Nephron (organoid): ENCODE results near the gene SPATA19.
A peak's percentile ranks its signal among the peaks of the same experiment; 100 is the strongest.

ENCODE experiments used
- H3K27ac Mint-ChIP-seq, 3 experiments: 2 replicates each; pipeline ENCODE4 v1.8.0; 2020; ENCODE audit warnings: mixed read lengths in 3 of 3, mild to moderate bottlenecking in 2 of 3, moderate library complexity in 1 of 3
- H3K27me3 Mint-ChIP-seq: 2 replicates; pipeline ENCODE4 v1.8.0; 2021; ENCODE audit warnings: low read depth, mild to moderate bottlenecking, moderate library complexity, mixed read lengths
- H3K36me3 Mint-ChIP-seq: 2 replicates; pipeline ENCODE4 v1.8.0; 2020; ENCODE audit warnings: low read depth, mixed read lengths
- H3K4me1 Mint-ChIP-seq: 2 replicates; pipeline ENCODE4 v1.8.0; 2020; ENCODE audit warnings: mixed read lengths
- H3K4me3 Mint-ChIP-seq, 3 experiments: 2 replicates each; pipeline ENCODE4 v1.8.0; 2020; ENCODE audit warnings: mild to moderate bottlenecking in 3 of 3, mixed read lengths in 3 of 3, moderate library complexity in 2 of 3
- H3K9me3 Mint-ChIP-seq: 2 replicates; pipeline ENCODE4 v1.8.0; 2020; ENCODE audit warnings: mixed read lengths
- TF ChIP-seq, protein P1 (sequence below), 3 experiments: fragments of 200-600 bp; sonication (generic); IDR thresholded peaks; one replicate each; pipeline ENCODE4 v1.5.0; 2021; ENCODE audit warnings: antibody characterized with exemption in 3 of 3; ENCODE audit not compliant: unreplicated experiment in 3 of 3

The SPATA19 gene, protein sequence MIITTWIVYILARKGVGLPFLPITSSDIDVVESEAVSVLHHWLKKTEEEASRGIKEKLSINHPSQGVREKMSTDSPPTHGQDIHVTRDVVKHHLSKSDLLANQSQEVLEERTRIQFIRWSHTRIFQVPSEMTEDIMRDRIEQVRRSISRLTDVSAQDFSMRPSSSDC

DNA sequence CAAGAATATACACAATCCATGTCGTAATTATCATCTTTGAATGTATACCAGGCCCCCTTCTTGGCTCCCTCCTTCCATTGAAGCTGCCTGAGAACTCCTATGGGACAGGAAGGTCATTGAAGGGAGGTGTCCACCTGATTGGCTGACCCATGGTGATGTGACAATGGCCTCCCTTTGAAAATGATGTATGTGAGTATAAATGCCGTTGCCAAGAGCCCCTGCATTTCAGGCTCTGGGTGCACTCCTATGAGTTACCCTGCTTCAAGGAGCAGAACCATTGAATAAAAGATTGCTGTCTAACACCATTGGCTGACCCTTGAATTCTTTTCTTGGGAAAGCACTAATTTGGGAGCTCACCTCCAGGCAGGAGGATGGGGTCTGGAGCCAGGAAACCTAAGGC lies at the start of gene SPATA19:
Gene SPATA19 (minus strand): TSS at position 101 of the 400 bp plus-strand sequence. CDS start 67 bp downstream, at position 34.
- TF ChIP-seq, protein P1, sequence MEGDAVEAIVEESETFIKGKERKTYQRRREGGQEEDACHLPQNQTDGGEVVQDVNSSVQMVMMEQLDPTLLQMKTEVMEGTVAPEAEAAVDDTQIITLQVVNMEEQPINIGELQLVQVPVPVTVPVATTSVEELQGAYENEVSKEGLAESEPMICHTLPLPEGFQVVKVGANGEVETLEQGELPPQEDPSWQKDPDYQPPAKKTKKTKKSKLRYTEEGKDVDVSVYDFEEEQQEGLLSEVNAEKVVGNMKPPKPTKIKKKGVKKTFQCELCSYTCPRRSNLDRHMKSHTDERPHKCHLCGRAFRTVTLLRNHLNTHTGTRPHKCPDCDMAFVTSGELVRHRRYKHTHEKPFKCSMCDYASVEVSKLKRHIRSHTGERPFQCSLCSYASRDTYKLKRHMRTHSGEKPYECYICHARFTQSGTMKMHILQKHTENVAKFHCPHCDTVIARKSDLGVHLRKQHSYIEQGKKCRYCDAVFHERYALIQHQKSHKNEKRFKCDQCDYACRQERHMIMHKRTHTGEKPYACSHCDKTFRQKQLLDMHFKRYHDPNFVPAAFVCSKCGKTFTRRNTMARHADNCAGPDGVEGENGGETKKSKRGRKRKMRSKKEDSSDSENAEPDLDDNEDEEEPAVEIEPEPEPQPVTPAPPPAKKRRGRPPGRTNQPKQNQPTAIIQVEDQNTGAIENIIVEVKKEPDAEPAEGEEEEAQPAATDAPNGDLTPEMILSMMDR (IDR thresholded peaks at IDR 0.05; ENCODE audit: unreplicated experiment in 3 of 3): no peak
- H3K4me3 Mint-ChIP-seq: no peak within 1 kb of the TSS
- H3K4me1 Mint-ChIP-seq: no peaks in the 10 kb centered on the region
- no peak within 1 kb of the TSS for H3K27ac Mint-ChIP-seq
- H3K9me3 Mint-ChIP-seq: peaks cover 20% of the 10 kb centered on the region
- peaks cover 23% of the 10 kb centered on the region for H3K27me3 Mint-ChIP-seq
- H3K36me3 Mint-ChIP-seq: no peaks in the 10 kb centered on the region

DNA sequence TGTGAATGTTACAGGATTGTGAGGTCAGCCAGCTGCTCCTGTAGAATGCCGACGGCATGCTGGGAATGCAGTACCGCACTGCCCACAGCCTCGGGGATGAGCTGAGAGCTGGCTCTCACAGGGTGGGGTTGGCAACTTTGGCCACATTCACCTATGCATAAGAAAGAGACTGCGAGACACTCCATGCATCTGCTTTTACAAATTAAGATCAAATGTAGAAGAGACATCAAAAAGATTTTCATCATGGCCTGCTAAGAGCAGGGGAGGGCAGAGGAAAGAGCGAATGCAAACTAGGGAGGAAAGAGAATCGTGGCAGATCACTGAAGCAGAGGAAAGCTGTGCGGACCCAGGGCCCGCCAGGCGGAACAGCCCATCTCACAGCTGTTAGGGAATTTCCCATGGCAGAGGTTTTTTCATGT lies 49.8 kb upstream of the SPATA19 start:
- TF ChIP-seq, protein P1 (IDR thresholded peaks at IDR 0.05; ENCODE audit: unreplicated experiment in 3 of 3): no peak
- Mint-ChIP-seq H3K9me3 (no peaks in the 10 kb centered on the region), H3K36me3 (no peaks in the 10 kb centered on the region), H3K27me3 (peaks cover 21% of the 10 kb centered on the region), H3K27ac (peak overlapping the region; percentile 6 to 56 (median 28)), H3K4me3 (peak overlapping the region in 1 of 3 experiments; percentile 0), H3K4me1 (peaks cover 20% of the 10 kb centered on the region)

DNA sequence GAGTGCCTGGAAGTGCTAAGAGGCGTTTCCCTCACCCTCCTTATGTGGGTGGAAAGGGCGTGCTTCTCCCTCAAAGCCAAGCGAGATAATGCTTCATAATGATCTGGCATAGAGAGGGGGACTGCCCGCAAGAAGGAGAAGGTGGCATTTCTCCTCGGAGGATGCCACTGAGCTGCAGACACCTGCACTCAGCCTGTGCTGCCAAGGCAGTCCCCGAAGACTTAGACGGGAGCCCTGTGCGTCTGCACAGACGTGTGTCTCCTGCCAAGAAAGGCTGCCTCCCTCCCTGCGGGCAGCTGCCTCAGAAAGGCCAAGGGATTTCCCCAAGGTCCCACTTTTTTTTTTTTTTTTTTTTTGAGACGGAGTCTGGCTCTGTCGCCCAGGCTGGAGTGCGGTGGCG lies 48.1 kb upstream of the SPATA19 start:
- no peak overlapping the region for H3K4me3 Mint-ChIP-seq
- TF ChIP-seq, protein P1 (IDR thresholded peaks at IDR 0.05; ENCODE audit: unreplicated experiment in 3 of 3): no peak
- no peaks in the 10 kb centered on the region for H3K9me3 Mint-ChIP-seq
- no peak overlapping the region for H3K27ac Mint-ChIP-seq
- peaks cover 14% of the 10 kb centered on the region for H3K27me3 Mint-ChIP-seq
- no peaks in the 10 kb centered on the region for H3K36me3 Mint-ChIP-seq
- H3K4me1 Mint-ChIP-seq: peaks cover 20% of the 10 kb centered on the region

DNA sequence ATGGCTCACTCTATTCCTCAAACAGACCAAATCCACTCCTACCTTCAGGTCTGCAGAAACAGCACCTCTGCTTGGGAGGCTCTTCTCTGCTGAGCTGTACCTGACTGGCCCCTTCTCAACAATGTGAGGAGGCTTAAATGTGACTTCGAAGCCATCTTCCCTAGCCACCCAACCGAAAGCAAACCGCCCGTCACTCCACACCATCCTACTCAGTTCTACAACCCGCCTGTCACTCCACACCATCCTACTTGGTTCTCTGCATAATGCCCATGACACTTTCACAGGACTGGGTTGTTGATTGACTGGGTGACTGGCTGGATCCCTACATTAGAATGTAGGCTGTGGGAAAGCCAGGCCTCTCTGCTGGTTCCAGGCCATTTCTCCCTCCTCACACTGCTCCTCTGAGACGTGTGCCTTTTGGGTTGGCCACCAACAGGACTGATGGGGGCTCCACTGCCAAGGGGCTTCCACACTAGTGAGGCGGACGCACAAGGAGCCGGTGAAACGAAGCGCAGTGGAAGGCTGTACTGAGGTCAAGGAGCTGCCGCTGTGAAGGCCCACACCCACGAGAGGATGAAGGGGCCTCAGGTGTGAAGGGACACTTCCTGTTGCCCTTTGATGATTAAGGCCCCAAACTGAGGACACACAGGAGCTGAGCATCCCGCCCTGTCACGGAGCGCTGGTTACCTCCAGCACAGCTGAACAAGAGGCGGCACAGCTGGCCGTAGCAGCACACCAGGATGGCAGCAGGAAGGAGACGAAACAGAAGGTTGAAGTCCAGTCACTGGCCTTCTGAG lies 47.5 kb upstream of the SPATA19 start:
- Mint-ChIP-seq H3K9me3 (no peaks in the 10 kb centered on the region), H3K36me3 (no peaks in the 10 kb centered on the region), H3K27me3 (peaks cover 11% of the 10 kb centered on the region), H3K27ac (no peak overlapping the region), H3K4me3 (no peak overlapping the region), H3K4me1 (peaks cover 20% of the 10 kb centered on the region)
- TF ChIP-seq, protein P1 (IDR thresholded peaks at IDR 0.05; ENCODE audit: unreplicated experiment in 3 of 3): no peak

DNA sequence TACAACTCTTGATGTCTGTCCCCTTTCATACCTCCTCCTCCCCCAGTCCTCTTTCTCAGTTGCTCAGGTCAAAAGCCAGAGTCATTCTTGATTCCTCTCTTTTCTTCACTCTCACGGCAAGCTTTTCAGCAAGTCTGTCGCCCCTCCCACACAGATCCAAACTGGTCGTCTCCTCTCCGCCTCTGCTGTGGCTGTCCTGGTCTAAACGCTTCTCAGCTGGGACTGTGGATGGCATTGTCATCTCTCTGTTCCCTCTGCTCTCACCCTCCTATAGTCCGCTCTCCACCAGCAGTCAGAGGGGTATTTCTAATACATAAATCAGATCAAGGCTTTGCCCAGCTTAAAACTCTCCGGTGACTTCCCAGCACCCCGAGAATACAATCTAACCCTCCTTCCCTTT lies 46.8 kb upstream of the SPATA19 start:
- Mint-ChIP-seq H3K36me3 (no peaks in the 10 kb centered on the region), H3K27ac (no peak overlapping the region), H3K9me3 (no peaks in the 10 kb centered on the region), H3K27me3 (peaks cover 11% of the 10 kb centered on the region), H3K4me3 (no peak overlapping the region), H3K4me1 (peaks cover 20% of the 10 kb centered on the region)
- TF ChIP-seq, protein P1 (IDR thresholded peaks at IDR 0.05; ENCODE audit: unreplicated experiment in 3 of 3): no peak
